Mesenchymal stem cell (in vitro differentiated cells and primary cell): ENCODE results near the gene GRIN3B.

ENCODE experiments used
- DNase-seq: peaks from one replicate; pipeline ENCODE4 v3.0.0-alpha.2; 2013
- H2AFZ ChIP-seq: one replicate; pipeline ENCODE4 v1.6.1; 2013; ENCODE audit warnings: low read depth, mild to moderate bottlenecking, control low read depth, inconsistent platforms, low read length, moderate library complexity
- H2AK5ac ChIP-seq: 2 replicates; pipeline ENCODE4 v1.6.1; 2013; ENCODE audit warnings: low read length, moderate library complexity, mild to moderate bottlenecking, inconsistent platforms; ENCODE audit not compliant: severe bottlenecking
- H2BK120ac ChIP-seq: one replicate; pipeline ENCODE4 v1.6.1; 2013; ENCODE audit warnings: low read depth, mild to moderate bottlenecking, inconsistent platforms, low read length, moderate library complexity
- H2BK12ac ChIP-seq, 2 experiments: one replicate each; pipeline ENCODE4 v1.6.1; 2013; ENCODE audit warnings: inconsistent platforms in 2 of 2, low read length in 2 of 2, mild to moderate bottlenecking in 2 of 2, moderate library complexity in 2 of 2, control low read depth in 1 of 2
- H2BK15ac ChIP-seq: one replicate; pipeline ENCODE4 v1.6.1; 2013; ENCODE audit warnings: mild to moderate bottlenecking, low read depth, inconsistent platforms; ENCODE audit not compliant: poor library complexity, severe bottlenecking
- H2BK5ac ChIP-seq: 2 replicates; pipeline ENCODE4 v1.6.1; 2013; ENCODE audit warnings: low read depth, mild to moderate bottlenecking, low read length, control low read depth, inconsistent platforms; ENCODE audit not compliant: poor library complexity, severe bottlenecking
- H3K14ac ChIP-seq, 2 experiments: one replicate each; pipeline ENCODE4 v1.6.1; 2013; ENCODE audit warnings: inconsistent platforms in 2 of 2, low read length in 2 of 2, control low read depth in 1 of 2, mild to moderate bottlenecking in 1 of 2, moderate library complexity in 1 of 2
- H3K18ac ChIP-seq, 2 experiments: one replicate each; pipeline ENCODE4 v1.6.1; 2013; ENCODE audit warnings: inconsistent platforms in 2 of 2, low read length in 2 of 2, control low read depth in 1 of 2, low read depth in 1 of 2, mild to moderate bottlenecking in 1 of 2
- H3K23ac ChIP-seq, 2 experiments: one replicate each; pipeline ENCODE4 v1.6.1; 2013; ENCODE audit warnings: inconsistent platforms in 2 of 2, low read length in 2 of 2, mild to moderate bottlenecking in 2 of 2, moderate library complexity in 2 of 2, control low read depth in 1 of 2
- H3K27ac ChIP-seq: 2 replicates; pipeline ENCODE4 v1.5.1; 2013; ENCODE audit warnings: mild to moderate bottlenecking, moderate library complexity, low read length, control low read depth, inconsistent platforms; ENCODE audit not compliant: poor library complexity, severe bottlenecking
- H3K27me3 ChIP-seq, 2 experiments: 2 replicates each; pipeline versions ENCODE4 v1.6.1 to v1.7.0; 2013; ENCODE audit warnings: low read length in 2 of 2, mild to moderate bottlenecking in 2 of 2, moderate library complexity in 2 of 2, control low read depth in 1 of 2, inconsistent platforms in 1 of 2; ENCODE audit not compliant: control insufficient read depth in 1 of 2, insufficient read depth in 1 of 2
- H3K36me3 ChIP-seq, 2 experiments: 2 replicates each; pipeline versions ENCODE4 v1.6.1 to v1.7.0; 2013; ENCODE audit warnings: low read length in 2 of 2, control low read depth in 1 of 2, inconsistent platforms in 1 of 2, low read depth in 1 of 2, mild to moderate bottlenecking in 1 of 2; ENCODE audit not compliant: insufficient read depth in 2 of 2, control insufficient read depth in 1 of 2
- H3K4ac ChIP-seq, 2 experiments: one replicate each; pipeline ENCODE4 v1.6.1; 2013; ENCODE audit warnings: inconsistent platforms in 2 of 2, low read length in 2 of 2, mild to moderate bottlenecking in 2 of 2, moderate library complexity in 2 of 2, control low read depth in 1 of 2, low read depth in 1 of 2
- H3K4me1 ChIP-seq: 2 replicates; pipeline ENCODE4 v1.6.1; 2013; ENCODE audit warnings: low read depth, low read length, control low read depth; ENCODE audit not compliant: control insufficient read depth, insufficient read depth
- H3K4me2 ChIP-seq: 2 replicates; pipeline ENCODE4 v1.6.1; 2013; ENCODE audit warnings: low read length, mild to moderate bottlenecking, inconsistent platforms; ENCODE audit not compliant: poor library complexity, severe bottlenecking
- H3K4me3 ChIP-seq, 2 experiments: 2 replicates each; pipeline versions ENCODE4 v1.5.1 to v1.7.0; 2013; ENCODE audit warnings: low read length in 2 of 2, mild to moderate bottlenecking in 2 of 2, control low read depth in 1 of 2, low read depth in 1 of 2; ENCODE audit not compliant: insufficient read depth in 1 of 2
- H3K79me1 ChIP-seq: replicated peaks from 2 replicates; pipeline ENCODE4 v1.6.1; 2013; ENCODE audit warnings: mild to moderate bottlenecking, control low read depth, low read length, inconsistent platforms; ENCODE audit not compliant: poor library complexity, severe bottlenecking
- H3K9ac ChIP-seq: 2 replicates; pipeline ENCODE4 v1.7.0; 2013; ENCODE audit warnings: mild to moderate bottlenecking, low read length, moderate library complexity
- H3K9me3 ChIP-seq: 2 replicates; pipeline ENCODE4 v1.7.0; 2013; ENCODE audit warnings: mild to moderate bottlenecking, low read length; ENCODE audit not compliant: control insufficient read depth
- H4K8ac ChIP-seq: one replicate; pipeline ENCODE4 v1.6.1; 2013; ENCODE audit warnings: inconsistent platforms, mild to moderate bottlenecking, low read length, moderate library complexity
- H4K91ac ChIP-seq: one replicate; pipeline ENCODE4 v1.6.1; 2013; ENCODE audit warnings: mild to moderate bottlenecking, low read length, inconsistent platforms
- WGBS: methylation state at CpG from one replicate; pipeline ENCODE4 v1.1.7; 2013; ENCODE audit warnings: mixed read lengths; 5-methylcytosine and 5-hydroxymethylcytosine counted together

Gene GRIN3B

DNA sequence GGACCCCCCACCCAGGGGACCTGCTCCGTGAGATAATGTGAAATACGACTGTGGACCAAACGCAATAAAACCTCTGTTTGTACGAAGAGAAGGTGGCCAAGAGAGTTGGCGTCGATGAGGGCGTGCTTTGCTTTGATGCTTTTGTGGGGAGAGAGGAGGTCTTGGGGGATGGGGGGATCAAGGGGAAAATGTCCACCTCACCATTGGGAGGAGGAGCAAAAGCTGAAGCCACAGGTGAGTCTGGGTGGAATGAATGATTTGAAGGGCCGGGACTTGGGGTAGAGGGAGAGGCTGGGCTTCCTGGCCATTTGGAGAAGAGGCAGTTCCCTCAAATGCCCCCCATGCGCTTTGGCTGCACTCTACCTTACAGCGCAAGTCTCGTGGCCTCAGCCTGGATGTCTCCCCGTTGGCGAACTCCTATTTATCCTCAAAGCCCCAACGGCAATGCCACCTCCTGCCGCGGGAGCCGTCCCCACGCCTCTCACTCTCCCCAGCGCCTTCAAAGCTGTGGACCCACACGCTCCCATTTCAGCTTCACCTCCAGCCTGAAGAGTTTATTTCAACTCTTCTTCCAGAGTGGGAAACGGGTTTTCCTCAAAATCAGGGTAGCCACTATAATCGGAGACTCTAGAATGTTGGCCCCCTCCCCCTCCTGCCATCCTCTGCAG is 38.9 kb downstream of the GRIN3B start:
- Histone ChIP-seq H3K4me3 (peak overlapping the region in 1 of 2 experiments; percentile 86), H3K4ac (peak overlapping the region in 1 of 2 experiments; percentile 62), H4K8ac (no peak overlapping the region), H3K23ac (no peak overlapping the region), H2BK12ac (no peak overlapping the region), H3K9ac (peak overlapping the region; percentile 80), H2BK120ac (no peak overlapping the region), H3K14ac (no peak overlapping the region), H3K18ac (no peak overlapping the region), H2BK15ac (no peak overlapping the region), H3K4me1 (peaks cover 44% of the 10 kb centered on the region), H3K79me1 (peaks cover 6% of the 10 kb centered on the region), H2AFZ (no peak overlapping the region), H3K9me3 (no peaks in the 10 kb centered on the region), H4K91ac (no peak overlapping the region), H2BK5ac (no peak overlapping the region), H3K36me3 (peaks cover 26 to 64% of the 10 kb centered on the region in 2 experiments), H3K4me2 (peak overlapping the region; percentile 80), H2AK5ac (peak overlapping the region; percentile 31), H3K27me3 (no peaks in the 10 kb centered on the region), H3K27ac (peak overlapping the region; percentile 66)
- 70% methylated on average over 22 of the region's 22 CpGs for WGBS
- DNase-seq: peak; percentile 44

GRCh38 chr19:1039646-1040475 is 39.6 kb downstream of the GRIN3B start, which contains the start of gene ABCA7:
Gene ABCA7 (plus strand): TSS chr19:1040107. CDS start chr19:1041362, 1,255 bp downstream.
- Histone ChIP-seq H3K23ac (peak within 1 kb of the TSS in 1 of 2 experiments; percentile 49), H4K8ac (peak within 1 kb of the TSS; percentile 66), H3K79me1 (peaks cover 6% of the 10 kb centered on the region), H3K4ac (peak within 1 kb of the TSS in 1 of 2 experiments; percentile 62), H3K27me3 (no peaks in the 10 kb centered on the region), H2AFZ (no peak within 1 kb of the TSS), H3K14ac (no peak within 1 kb of the TSS), H3K4me1 (peaks cover 44% of the 10 kb centered on the region), H3K4me3 (peak within 1 kb of the TSS; percentile 55 to 86), H2BK5ac (no peak within 1 kb of the TSS), H3K36me3 (peaks cover 26 to 70% of the 10 kb centered on the region in 2 experiments), H2AK5ac (peak within 1 kb of the TSS; percentile 31), H3K4me2 (peak within 1 kb of the TSS; percentile 88), H3K9ac (peak within 1 kb of the TSS; percentile 80), H2BK12ac (peak within 1 kb of the TSS in 1 of 2 experiments; percentile 49), H4K91ac (no peak within 1 kb of the TSS), H2BK120ac (no peak within 1 kb of the TSS), H3K9me3 (no peaks in the 10 kb centered on the region), H3K18ac (peak within 1 kb of the TSS in 1 of 2 experiments; percentile 34), H2BK15ac (peak within 1 kb of the TSS; percentile 74), H3K27ac (peak within 1 kb of the TSS; percentile 68)
- DNase-seq: peak; percentile 96
- WGBS: 5% methylated on average over 51 of the region's 56 CpGs

- H3K14ac ChIP-seq: peak overlapping the region in 1 of 2 experiments; percentile 56
- WGBS: 7% methylated on average over 27 of the region's 27 CpGs
- H3K9me3 ChIP-seq: no peaks in the 10 kb centered on the region
- peak overlapping the region in 1 of 2 experiments; percentile 34 for H3K18ac ChIP-seq
- H4K91ac ChIP-seq: no peak overlapping the region
- H2AK5ac ChIP-seq: no peak overlapping the region
- peaks cover 40% of the 10 kb centered on the region for H3K4me1 ChIP-seq
- H3K4me3 ChIP-seq: peak overlapping the region; percentile 55 to 86
- peaks cover 24 to 67% of the 10 kb centered on the region in 2 experiments for H3K36me3 ChIP-seq
- H2AFZ ChIP-seq: peak overlapping the region; percentile 80
- H2BK5ac ChIP-seq: no peak overlapping the region
- H2BK120ac ChIP-seq: no peak overlapping the region
- peak overlapping the region; percentile 18 to 42 for H2BK12ac ChIP-seq
- H2BK15ac ChIP-seq: no peak overlapping the region
- peak overlapping the region; percentile 80 for H3K9ac ChIP-seq
- no peaks in the 10 kb centered on the region for H3K27me3 ChIP-seq
- no peak overlapping the region for H3K4ac ChIP-seq
- H3K79me1 ChIP-seq: peaks cover 6% of the 10 kb centered on the region
- peak overlapping the region; percentile 68 for H3K27ac ChIP-seq
- DNase-seq: peak; percentile 95
- H4K8ac ChIP-seq: peak overlapping the region; percentile 66
- peak overlapping the region in 1 of 2 experiments; percentile 49 for H3K23ac ChIP-seq
- peak overlapping the region; percentile 88 for H3K4me2 ChIP-seq
These were observed 40.5 kb downstream of the GRIN3B start for GRCh38 chr19:1040476-1041271.
